GM10248 (cell line): ENCODE data around the gene AEBP2.
"Not testable (repeated sequence)": the region's sequence is repeated elsewhere in the genome, so short reads cannot be mapped to it uniquely, and the experiment has no call there.

Source experiments
- CTCF ChIA-PET: fragments of 300-600 bp; sonication (Branson Sonifier 250); formaldehyde crosslinking; extraction: SDS; loops from one replicate; lab custom pipeline; 2021; ENCODE audit warnings: antibody characterized with exemption; lab: Yijun Ruan, JAX
- POLR2A ChIA-PET: fragments of 350-650 bp; sonication (Branson Sonifier 250); formaldehyde crosslinking; extraction: SDS; loops from one replicate; lab custom pipeline; 2020; ENCODE audit warnings: antibody characterized with exemption; lab: Yijun Ruan, JAX
- DNase-seq: peaks from one replicate; pipeline ENCODE4 v3.0.0; 2012; ENCODE audit errors: extremely low spot score
- CTCF ChIP-seq: IDR thresholded peaks from 2 replicates; pipeline ENCODE4 v1.5.1; 2012; ENCODE audit warnings: mild to moderate bottlenecking, low read depth; ENCODE audit errors: extremely low read depth, missing control alignments, control extremely low read depth

The AEBP2 gene

GRCh38 chr12:19548834-19549233 lies 109.5 kb downstream of the AEBP2 start:
- ChIA-PET POLR2A (no interaction called here), CTCF (interaction anchor here (2.4 kb wide), 1 partner anchor 13 kb away, joined by 6 read pairs; no protein-coding TSS in a partner anchor)
- DNase-seq, result no peak
- TF ChIP-seq CTCF, result no peak

- POLR2A ChIA-PET, result no interaction called here
- CTCF ChIA-PET, result interaction anchor here (1.2 kb wide), 1 partner anchor 8 kb away, joined by 3 read pairs; no protein-coding TSS in a partner anchor
- no peak for TF ChIP-seq CTCF
- DNase-seq, result no peak
Measured at GRCh38 chr12:19550626-19551025, 111.3 kb downstream of the AEBP2 start.

GRCh38 chr12:19552441-19553097 lies 113.3 kb downstream of the AEBP2 start:
- DNase-seq, result peak; percentile 29
- POLR2A ChIA-PET, CTCF ChIA-PET: not testable (repeated sequence)

- POLR2A ChIA-PET, result interaction anchor here (0.5 kb wide), 1 partner anchor 158 kb away, joined by 6 read pairs; no protein-coding TSS in a partner anchor
- no peak for DNase-seq
- no peak for TF ChIP-seq CTCF
- CTCF ChIA-PET, result no interaction called here
Measured at GRCh38 chr12:19553175-19553574, 113.9 kb downstream of the AEBP2 start.

GRCh38 chr12:19561411-19561961 lies 122.2 kb downstream of the AEBP2 start:
- no peak for TF ChIP-seq CTCF
- ChIA-PET CTCF (interaction anchor here (1.0 to 1.2 kb wide), 2 partner anchors 22 to 375 kb away, joined by 3 read pairs; no protein-coding TSS in a partner anchor), POLR2A (no interaction called here)
- DNase-seq, result no peak
